Right renal cortex interstitium (tissue), 3 donors: Measurements from ENCODE around the gene SORCS2. TPM values are rescaled to one million over a fixed set of nuclear protein-coding genes. Genes with fewer than 3 reads are reported as not detected.

Experiments used
- DNase-seq, 3 donors: peaks; one replicate each; pipeline ENCODE4 v3.0.0-alpha.2; 2013; ENCODE audit warnings: low read depth in 3 of 3, low spot score in 2 of 3
- polyA plus RNA-seq, 3 donors: library from polyadenylated mRNA; unstranded; fragments of 120-200 nt; gene quantifications; one replicate each; pipeline ENCODE4 v1.2.1, GENCODE V29; 2013; ENCODE audit not compliant: insufficient read length in 3 of 3

Gene SORCS2
- polyA plus RNA-seq, 3 donors: 6.6 to 7.9 (median 7.0) TPM

- DNase-seq: no peak
Observed at GRCh38 chr4:7299010-7299907, 106.9 kb downstream of the SORCS2 start.

GRCh38 chr4:7299908-7300710, 107.8 kb downstream of the SORCS2 start:
- DNase-seq: no peak

- no peak for DNase-seq
Observed at GRCh38 chr4:7300711-7301095, 108.4 kb downstream of the SORCS2 start.

- DNase-seq: no peak
Observed at GRCh38 chr4:7301126-7301785, 108.9 kb downstream of the SORCS2 start.

GRCh38 chr4:7301846-7302630, 109.7 kb downstream of the SORCS2 start:
- no peak for DNase-seq

- no peak for DNase-seq
Observed at GRCh38 chr4:7302781-7303404, 110.6 kb downstream of the SORCS2 start.

GRCh38 chr4:7303561-7303960, 111.2 kb downstream of the SORCS2 start:
- DNase-seq: no peak

- DNase-seq: no peak
Observed at GRCh38 chr4:7304436-7304835, 112.1 kb downstream of the SORCS2 start.

- no peak for DNase-seq
Observed at GRCh38 chr4:7306021-7306965, 114.0 kb downstream of the SORCS2 start.

GRCh38 chr4:7306986-7307385, 114.6 kb downstream of the SORCS2 start:
- no peak for DNase-seq

- no peak for DNase-seq
Observed at GRCh38 chr4:7307394-7308099, 115.2 kb downstream of the SORCS2 start.

GRCh38 chr4:7309181-7309580, 116.8 kb downstream of the SORCS2 start:
- no peak for DNase-seq

GRCh38 chr4:7309636-7310390, 117.5 kb downstream of the SORCS2 start:
- no peak for DNase-seq

- DNase-seq: no peak
Observed at GRCh38 chr4:7310451-7310850, 118.1 kb downstream of the SORCS2 start.

GRCh38 chr4:7311205-7311604, 118.9 kb downstream of the SORCS2 start:
- no peak for DNase-seq

GRCh38 chr4:7312691-7313090, 120.4 kb downstream of the SORCS2 start:
- DNase-seq: no peak

- no peak for DNase-seq
Observed at GRCh38 chr4:7313347-7313811, 121.0 kb downstream of the SORCS2 start.
